SK-N-SH (cell line): ENCODE data around the gene GPANK1. TPM values are rescaled to one million over a fixed set of nuclear protein-coding genes. Genes with fewer than 3 reads are reported as not detected.

ENCODE experiments used
- CTCF ChIA-PET: fragments of 300-600, 350-600 bp; formaldehyde crosslinking; extraction: SDS; loops from one replicate; lab custom pipeline; 2021; lab: Yijun Ruan, JAX
- POLR2A ChIA-PET: fragments of 350-600 bp; sonication (Branson Sonifier 250); formaldehyde crosslinking; extraction: SDS; loops from one replicate; lab custom pipeline; 2020; ENCODE audit warnings: antibody characterized with exemption, inconsistent platforms; lab: Yijun Ruan, JAX
- DNase-seq: peaks from one replicate; pipeline ENCODE4 v3.0.0; 2012
- H2AFZ ChIP-seq: fragments of 200-600 bp; sonication (generic); 2 replicates; pipeline ENCODE4 v1.8.1; 2016; ENCODE audit warnings: antibody characterized with exemption, mild to moderate bottlenecking, low read depth
- H3F3A ChIP-seq: fragments of 200-600 bp; sonication (generic); replicated peaks from 2 replicates; pipeline ENCODE3; 2016; ENCODE audit warnings: antibody characterized with exemption, mild to moderate bottlenecking; ENCODE audit not compliant: insufficient read depth
- H3K27ac ChIP-seq, 2 experiments: fragments of 200-500 bp in 1 of 2; fragments of 200-600 bp in 1 of 2; sonication (Bioruptor generic) in 1 of 2; sonication (generic), shearing (Covaris generic) in 1 of 2; 2 replicates each; pipeline versions ENCODE4 v1.5.1 to v1.6.1; 2014 to 2016; ENCODE audit warnings: low read depth in 2 of 2, inconsistent platforms in 1 of 2, low read length in 1 of 2, mild to moderate bottlenecking in 1 of 2, mixed read lengths in 1 of 2
- H3K27me3 ChIP-seq: fragments of 200-600 bp; sonication (generic), shearing (Covaris generic); 2 replicates; pipeline ENCODE4 v1.6.1; 2016; ENCODE audit warnings: mixed run types; ENCODE audit not compliant: insufficient read depth
- H3K36me3 ChIP-seq, 2 experiments: fragments of 200-500 bp in 1 of 2; fragments of 200-600 bp in 1 of 2; sonication (Bioruptor generic) in 1 of 2; sonication (generic) in 1 of 2; replicated peaks in 1 of 2; 2 replicates each; pipeline versions ENCODE3 to v1.5.1; 2014 to 2016; ENCODE audit warnings: low read length in 1 of 2, mild to moderate bottlenecking in 1 of 2; ENCODE audit not compliant: insufficient read depth in 2 of 2, control insufficient read depth in 1 of 2
- H3K4me1 ChIP-seq, 2 experiments: fragments of 200-500 bp in 1 of 2; fragments of 200-600 bp in 1 of 2; sonication (Bioruptor generic) in 1 of 2; sonication (generic), shearing (Covaris generic) in 1 of 2; 2 replicates each; pipeline versions ENCODE4 v1.5.1 to v1.6.1; 2014 to 2016; ENCODE audit warnings: low read depth in 1 of 2, low read length in 1 of 2, mixed run types in 1 of 2; ENCODE audit not compliant: insufficient read depth in 2 of 2, control insufficient read depth in 1 of 2
- H3K4me2 ChIP-seq: fragments of 200-600 bp; sonication (generic), shearing (Covaris generic); 2 replicates; pipeline ENCODE4 v1.6.1; 2017; ENCODE audit warnings: mixed run types
- H3K4me3 ChIP-seq, 2 experiments: fragments of 200-500 bp in 1 of 2; fragments of 200-600 bp in 1 of 2; sonication (Bioruptor generic) in 1 of 2; sonication (generic), shearing (Covaris generic) in 1 of 2; 2 replicates each; pipeline versions ENCODE4 v1.5.1 to v1.8.1; 2014 to 2016; ENCODE audit warnings: low read depth in 2 of 2, inconsistent platforms in 1 of 2, low read length in 1 of 2, mild to moderate bottlenecking in 1 of 2, mixed read lengths in 1 of 2, moderate library complexity in 1 of 2
- H3K79me2 ChIP-seq: fragments of 200-600 bp; sonication (generic); 2 replicates; pipeline ENCODE4 v1.8.1; 2017; ENCODE audit warnings: mild to moderate bottlenecking; ENCODE audit not compliant: insufficient read depth
- H3K9ac ChIP-seq: fragments of 200-600 bp; sonication (generic); 2 replicates; pipeline ENCODE4 v1.6.1; 2017; ENCODE audit warnings: mixed run types
- H3K9me2 ChIP-seq: fragments of 200-600 bp; sonication (generic); 2 replicates; pipeline ENCODE4 v1.6.1; 2017; ENCODE audit warnings: mixed run types
- H3K9me3 ChIP-seq: fragments of 200-600 bp; sonication (generic); 2 replicates; pipeline ENCODE4 v1.6.1; 2017; ENCODE audit warnings: mixed run types, mild to moderate bottlenecking, moderate library complexity
- H4K20me1 ChIP-seq: fragments of 200-600 bp; sonication (generic); 2 replicates; pipeline ENCODE4 v1.6.1; 2017; ENCODE audit warnings: mild to moderate bottlenecking, mixed run types; ENCODE audit not compliant: insufficient read depth
- CHD2 ChIP-seq: fragments of 150-350 bp; IDR thresholded peaks from 2 replicates; pipeline ENCODE4 v1.6.1; 2018; ENCODE audit warnings: low read length; ENCODE audit not compliant: partially characterized antibody
- ELF1 ChIP-seq: IDR thresholded peaks from 2 replicates; pipeline ENCODE4 v1.4.0; 2012
- EP300 ChIP-seq, 2 experiments: IDR thresholded peaks; 2 replicates each; pipeline versions ENCODE4 v1.4.0 to v1.6.1; 2012; ENCODE audit warnings: borderline replicate concordance in 1 of 2, low read depth in 1 of 2, low read length in 1 of 2
- FOSL2 ChIP-seq: IDR thresholded peaks from 2 replicates; pipeline ENCODE4 v1.4.0; 2012; ENCODE audit warnings: low read depth, mild to moderate bottlenecking, moderate library complexity, borderline replicate concordance
- FOXJ3 ChIP-seq: sonication (generic); formaldehyde crosslinking; IDR thresholded peaks from 2 replicates; pipeline ENCODE4 v1.5.1; 2020; ENCODE audit warnings: mild to moderate bottlenecking, missing genetic modification reagents
- FOXM1 ChIP-seq: IDR thresholded peaks from 2 replicates; pipeline ENCODE4 v1.4.0; 2012; ENCODE audit warnings: low read depth, mild to moderate bottlenecking
- GABPA ChIP-seq: IDR thresholded peaks from 2 replicates; pipeline ENCODE4 v1.4.0; 2012; ENCODE audit warnings: low read depth, mild to moderate bottlenecking
- JUND ChIP-seq: IDR thresholded peaks from 2 replicates; pipeline ENCODE4 v1.4.0; 2012
- MEF2A ChIP-seq: IDR thresholded peaks from 2 replicates; pipeline ENCODE4 v1.4.0; 2012; ENCODE audit warnings: low read depth, borderline replicate concordance
- MXI1 ChIP-seq: IDR thresholded peaks from 2 replicates; pipeline ENCODE4 v1.6.1; 2012; ENCODE audit warnings: mild to moderate bottlenecking, low read depth, low read length, improper control_type of control experiment
- NFIC ChIP-seq: IDR thresholded peaks from 2 replicates; pipeline ENCODE4 v1.4.0; 2012; ENCODE audit warnings: borderline replicate concordance
- NRF1 ChIP-seq: IDR thresholded peaks from 2 replicates; pipeline ENCODE4 v1.6.1; 2012; ENCODE audit warnings: low read depth, mild to moderate bottlenecking, low read length
- PBX3 ChIP-seq: IDR thresholded peaks from 2 replicates; pipeline ENCODE4; 2012
- POLR2AphosphoS5 ChIP-seq: IDR thresholded peaks from 2 replicates; pipeline ENCODE4 v1.6.1; 2012; ENCODE audit warnings: low read depth, low read length
- RAD21 ChIP-seq: IDR thresholded peaks from 2 replicates; pipeline ENCODE4 v1.6.1; 2012; ENCODE audit warnings: mild to moderate bottlenecking, low read length
- RCOR1 ChIP-seq: fragments of 150-350 bp; IDR thresholded peaks from 2 replicates; pipeline ENCODE4 v1.6.1; 2017; ENCODE audit warnings: antibody characterized with exemption, low read length
- RFX5 ChIP-seq: IDR thresholded peaks from 2 replicates; pipeline ENCODE4 v1.6.1; 2012; ENCODE audit warnings: mild to moderate bottlenecking, improper control_type of control experiment, low read length
- SIN3A ChIP-seq: IDR thresholded peaks from 2 replicates; pipeline ENCODE4 v1.6.1; 2012; ENCODE audit warnings: low read depth, mild to moderate bottlenecking, low read length, moderate library complexity, borderline replicate concordance
- SMC3 ChIP-seq: IDR thresholded peaks from 2 replicates; pipeline ENCODE4 v1.6.1; 2012; ENCODE audit warnings: low read depth, low read length, improper control_type of control experiment
- TAF1 ChIP-seq: IDR thresholded peaks from 2 replicates; pipeline ENCODE4 v1.6.1; 2012; ENCODE audit warnings: low read depth, mild to moderate bottlenecking, low read length, moderate library complexity, borderline replicate concordance
- USF1 ChIP-seq: IDR thresholded peaks from 2 replicates; pipeline ENCODE4 v1.4.0; 2012; ENCODE audit warnings: low read depth, borderline replicate concordance
- USF2 ChIP-seq: fragments of 150-350 bp; IDR thresholded peaks from 2 replicates; pipeline ENCODE4 v1.6.1; 2017; ENCODE audit warnings: antibody characterized with exemption, low read length, low read depth, borderline replicate concordance
- YY1 ChIP-seq: IDR thresholded peaks from 2 replicates; pipeline ENCODE4 v1.4.0; 2012; ENCODE audit warnings: low read depth, mild to moderate bottlenecking
- WGBS: methylation state at CpG from one replicate; pipeline ENCODE4 v1.1.6; 2017; ENCODE audit warnings: low lambda C conversion rate; 5-methylcytosine and 5-hydroxymethylcytosine counted together
- polyA plus RNA-seq, 3 experiments: library from polyadenylated mRNA; depleted of rRNA; stranded (reverse); fragments of >200 nt; gene quantifications; 2 replicates each; pipeline ENCODE4 v1.2.3, GENCODE V29; 2012
- TF ChIP-seq, protein P1 (sequence below): IDR thresholded peaks from 2 replicates; pipeline ENCODE4 v1.4.0; 2012; ENCODE audit warnings: low read depth, borderline replicate concordance
- TF ChIP-seq, protein P2 (sequence below): IDR thresholded peaks from 2 replicates; pipeline ENCODE4 v1.4.0; 2012; ENCODE audit warnings: low read depth

GPANK1 gene
- polyA plus RNA-seq, 1 of the 3 experiments (the other 2 are of a cell fraction), result 19.1 TPM

DNA sequence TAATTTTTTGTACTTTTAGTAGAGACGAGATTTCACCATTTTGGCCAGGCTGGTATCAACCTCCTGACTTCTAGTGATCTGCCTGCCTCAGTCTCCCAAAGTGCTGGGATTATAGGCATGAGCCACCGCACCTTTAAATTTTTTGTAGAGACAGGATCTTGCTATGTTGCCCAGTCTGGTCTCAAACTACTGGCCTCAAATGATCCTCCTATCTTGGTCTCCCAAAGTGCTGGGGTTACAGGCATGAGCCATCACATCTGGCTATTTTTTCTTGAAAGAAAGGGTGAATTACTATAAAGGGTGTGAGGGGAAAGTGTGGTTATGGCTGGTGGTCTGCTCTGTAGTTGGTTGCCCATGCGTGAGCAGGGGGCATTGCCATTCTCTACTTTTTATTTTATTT lies 43.4 kb upstream of the GPANK1 start:
- Histone ChIP-seq H3K9me2 (no peaks in the 10 kb centered on the region), H3K4me1 (no peaks in the 10 kb centered on the region; a peak in 1 of 4 replicates), H3K27me3 (no peaks in the 10 kb centered on the region), H3K9ac (no peak overlapping the region), H3K79me2 (no peaks in the 10 kb centered on the region), H4K20me1 (no peaks in the 10 kb centered on the region), H3K9me3 (no peaks in the 10 kb centered on the region), H3K4me3 (no peak overlapping the region), H3K36me3 (no peaks in the 10 kb centered on the region), H3K27ac (no peak overlapping the region), H2AFZ (no peak overlapping the region), H3K4me2 (no peak overlapping the region), H3F3A (peaks cover 12% of the 10 kb centered on the region)
- POLR2A ChIA-PET, result no interaction called here
- DNase-seq, result no peak
- no peak for TF ChIP-seq FOSL2
- no peak for TF ChIP-seq GABPA
- TF ChIP-seq FOXM1, result no peak
- no peak for TF ChIP-seq NRF1
- no peak for TF ChIP-seq YY1
- TF ChIP-seq RFX5, result no peak
- TF ChIP-seq, protein P1, sequence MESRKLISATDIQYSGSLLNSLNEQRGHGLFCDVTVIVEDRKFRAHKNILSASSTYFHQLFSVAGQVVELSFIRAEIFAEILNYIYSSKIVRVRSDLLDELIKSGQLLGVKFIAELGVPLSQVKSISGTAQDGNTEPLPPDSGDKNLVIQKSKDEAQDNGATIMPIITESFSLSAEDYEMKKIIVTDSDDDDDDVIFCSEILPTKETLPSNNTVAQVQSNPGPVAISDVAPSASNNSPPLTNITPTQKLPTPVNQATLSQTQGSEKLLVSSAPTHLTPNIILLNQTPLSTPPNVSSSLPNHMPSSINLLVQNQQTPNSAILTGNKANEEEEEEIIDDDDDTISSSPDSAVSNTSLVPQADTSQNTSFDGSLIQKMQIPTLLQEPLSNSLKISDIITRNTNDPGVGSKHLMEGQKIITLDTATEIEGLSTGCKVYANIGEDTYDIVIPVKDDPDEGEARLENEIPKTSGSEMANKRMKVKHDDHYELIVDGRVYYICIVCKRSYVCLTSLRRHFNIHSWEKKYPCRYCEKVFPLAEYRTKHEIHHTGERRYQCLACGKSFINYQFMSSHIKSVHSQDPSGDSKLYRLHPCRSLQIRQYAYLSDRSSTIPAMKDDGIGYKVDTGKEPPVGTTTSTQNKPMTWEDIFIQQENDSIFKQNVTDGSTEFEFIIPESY, result no peak
- no peak for TF ChIP-seq MXI1
- no peak for TF ChIP-seq NFIC
- TF ChIP-seq ELF1, result no peak
- TF ChIP-seq SMC3, result no peak
- TF ChIP-seq FOXJ3 (CRISPR knock-in tag), result no peak
- TF ChIP-seq SIN3A, result no peak
- TF ChIP-seq RCOR1, result no peak
- TF ChIP-seq POLR2AphosphoS5, result no peak
- TF ChIP-seq CHD2, result no peak
- TF ChIP-seq JUND, result no peak
- no peak for TF ChIP-seq MEF2A
- TF ChIP-seq PBX3, result no peak
- CTCF ChIA-PET, result interaction anchor here (1.5 kb wide), 1 partner anchor 21 kb away, joined by 5 read pairs; the partner anchor contains the start of gene DDAH2
- 93% methylated on average over 3 of the region's 3 CpGs for WGBS

GRCh38 chr6:31707701-31708100 lies 42.9 kb upstream of the GPANK1 start:
- peaks cover 1% of the 10 kb centered on the region for H3K79me2 ChIP-seq
- H3F3A ChIP-seq, result peaks cover 12% of the 10 kb centered on the region
- H3K4me2 ChIP-seq, result no peak overlapping the region
- H3K4me1 ChIP-seq, result no peaks in the 10 kb centered on the region; a peak in 1 of 4 replicates
- H3K27ac ChIP-seq, result no peak overlapping the region
- no peaks in the 10 kb centered on the region for H4K20me1 ChIP-seq
- no peak for DNase-seq
- no peak overlapping the region for H2AFZ ChIP-seq
- H3K4me3 ChIP-seq, result no peak overlapping the region
- WGBS, result 94% methylated on average over 7 of the region's 10 CpGs
- no peaks in the 10 kb centered on the region for H3K27me3 ChIP-seq
- H3K36me3 ChIP-seq, result no peaks in the 10 kb centered on the region
- no peak overlapping the region for H3K9ac ChIP-seq
- CTCF ChIA-PET, result interaction anchor here (1.5 kb wide), 1 partner anchor 22 kb away, joined by 5 read pairs; the partner anchor contains the start of gene DDAH2
- POLR2A ChIA-PET, result no interaction called here
- no peaks in the 10 kb centered on the region for H3K9me3 ChIP-seq
- no peaks in the 10 kb centered on the region for H3K9me2 ChIP-seq
- TF ChIP-seq TAF1, result no peak
- no peak for TF ChIP-seq FOXJ3 (CRISPR knock-in tag)
- no peak for TF ChIP-seq EP300 (IDR thresholded peaks at IDR 0.05; ENCODE audit: borderline replicate concordance in 1 of 2, low read depth in 1 of 2, low read length in 1 of 2)
- TF ChIP-seq SIN3A, result no peak
- TF ChIP-seq ELF1, result no peak
- no peak for TF ChIP-seq RCOR1
- no peak for TF ChIP-seq USF2
- TF ChIP-seq RFX5, result no peak
- TF ChIP-seq, protein P2, sequence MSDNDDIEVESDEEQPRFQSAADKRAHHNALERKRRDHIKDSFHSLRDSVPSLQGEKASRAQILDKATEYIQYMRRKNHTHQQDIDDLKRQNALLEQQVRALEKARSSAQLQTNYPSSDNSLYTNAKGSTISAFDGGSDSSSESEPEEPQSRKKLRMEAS, result no peak
- no peak for TF ChIP-seq USF1
- no peak for TF ChIP-seq RAD21
- TF ChIP-seq CHD2, result no peak
